GM12873 (cell line): ENCODE data around the gene PEX5.

Experiments
- TF ChIP-seq, protein P1 (sequence below): IDR thresholded peaks from 2 replicates; pipeline ENCODE4 v1.5.1; 2012; ENCODE audit warnings: low read depth, mild to moderate bottlenecking, moderate library complexity, low read length, control low read depth; ENCODE audit not compliant: insufficient read depth; ENCODE audit errors: missing control alignments

Gene PEX5

DNA sequence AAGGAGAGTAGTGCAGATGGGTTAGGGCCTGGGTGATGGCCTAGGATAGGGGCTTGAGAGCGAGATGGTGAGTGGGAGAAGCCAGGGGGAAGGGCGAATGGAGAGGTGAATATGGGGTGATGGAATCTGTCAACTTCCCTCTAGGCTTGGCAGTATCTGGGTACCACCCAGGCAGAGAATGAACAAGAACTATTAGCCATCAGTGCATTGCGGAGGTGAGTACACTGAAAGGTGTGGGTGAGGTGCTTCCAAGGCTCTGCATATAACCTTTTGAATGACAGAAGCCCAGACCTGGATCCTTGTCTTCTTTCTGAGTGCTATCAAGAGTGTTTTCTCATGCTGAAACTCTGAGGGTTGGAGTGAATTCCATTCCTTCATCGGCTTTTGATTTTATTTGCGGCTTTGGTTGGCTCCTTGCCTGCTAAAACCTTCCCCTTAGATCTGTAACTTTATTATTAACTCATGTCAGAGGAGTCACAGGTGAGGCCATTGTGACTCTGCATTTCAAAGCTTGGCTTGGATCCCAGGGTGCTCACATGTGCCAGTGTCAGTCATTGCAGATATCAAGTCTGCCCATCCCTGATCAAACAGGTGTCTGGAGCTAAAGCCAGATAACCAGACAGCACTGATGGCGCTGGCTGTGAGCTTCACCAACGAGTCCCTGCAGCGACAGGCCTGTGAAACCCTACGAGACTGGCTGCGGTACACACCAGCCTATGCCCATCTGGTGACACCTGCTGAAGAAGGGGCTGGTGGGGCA, 18.6 kb downstream of the PEX5 start:
- TF ChIP-seq, protein P1, sequence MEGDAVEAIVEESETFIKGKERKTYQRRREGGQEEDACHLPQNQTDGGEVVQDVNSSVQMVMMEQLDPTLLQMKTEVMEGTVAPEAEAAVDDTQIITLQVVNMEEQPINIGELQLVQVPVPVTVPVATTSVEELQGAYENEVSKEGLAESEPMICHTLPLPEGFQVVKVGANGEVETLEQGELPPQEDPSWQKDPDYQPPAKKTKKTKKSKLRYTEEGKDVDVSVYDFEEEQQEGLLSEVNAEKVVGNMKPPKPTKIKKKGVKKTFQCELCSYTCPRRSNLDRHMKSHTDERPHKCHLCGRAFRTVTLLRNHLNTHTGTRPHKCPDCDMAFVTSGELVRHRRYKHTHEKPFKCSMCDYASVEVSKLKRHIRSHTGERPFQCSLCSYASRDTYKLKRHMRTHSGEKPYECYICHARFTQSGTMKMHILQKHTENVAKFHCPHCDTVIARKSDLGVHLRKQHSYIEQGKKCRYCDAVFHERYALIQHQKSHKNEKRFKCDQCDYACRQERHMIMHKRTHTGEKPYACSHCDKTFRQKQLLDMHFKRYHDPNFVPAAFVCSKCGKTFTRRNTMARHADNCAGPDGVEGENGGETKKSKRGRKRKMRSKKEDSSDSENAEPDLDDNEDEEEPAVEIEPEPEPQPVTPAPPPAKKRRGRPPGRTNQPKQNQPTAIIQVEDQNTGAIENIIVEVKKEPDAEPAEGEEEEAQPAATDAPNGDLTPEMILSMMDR = no peak

DNA sequence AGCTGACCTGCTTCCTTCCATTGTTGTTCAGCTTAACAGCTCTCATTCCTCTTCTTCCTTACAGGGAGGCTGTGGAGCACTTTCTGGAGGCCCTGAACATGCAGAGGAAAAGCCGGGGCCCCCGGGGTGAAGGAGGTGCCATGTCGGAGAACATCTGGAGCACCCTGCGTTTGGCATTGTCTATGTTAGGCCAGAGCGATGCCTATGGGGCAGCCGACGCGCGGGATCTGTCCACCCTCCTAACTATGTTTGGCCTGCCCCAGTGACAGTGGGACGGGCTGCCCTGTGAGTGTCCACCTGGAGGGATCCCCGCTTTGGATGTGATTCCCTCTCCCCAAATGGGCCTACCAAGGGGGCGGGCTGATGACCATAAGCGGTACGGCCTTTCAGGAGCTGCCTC, 20.5 kb downstream of the PEX5 start:
- TF ChIP-seq, protein P1 = no peak

DNA sequence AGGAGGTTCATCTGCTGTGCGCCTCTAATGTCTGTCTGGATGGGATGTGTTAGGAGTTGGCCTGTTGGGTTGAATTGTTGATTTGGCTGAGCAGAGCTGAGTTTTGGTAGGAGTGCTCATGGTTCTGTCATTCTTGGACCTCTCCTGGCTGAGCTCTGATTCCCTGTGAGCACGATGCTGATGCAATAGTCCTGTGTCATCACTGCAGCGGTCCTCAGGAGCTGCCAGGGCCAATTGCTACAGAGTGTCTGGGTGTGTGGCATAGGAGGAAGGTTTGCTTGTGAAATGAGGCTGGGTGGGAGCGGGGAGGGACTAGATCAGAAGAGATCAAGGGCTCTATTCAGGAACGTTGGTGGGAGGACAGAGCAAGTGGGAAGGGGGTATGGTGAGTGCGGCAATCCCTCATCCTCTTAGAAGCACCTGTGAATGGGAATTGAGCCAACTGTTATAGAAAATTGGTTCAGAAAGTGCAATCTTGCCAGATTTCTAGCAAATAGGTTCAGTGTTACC, 21.2 kb downstream of the PEX5 start:
- TF ChIP-seq, protein P1 = no peak

DNA sequence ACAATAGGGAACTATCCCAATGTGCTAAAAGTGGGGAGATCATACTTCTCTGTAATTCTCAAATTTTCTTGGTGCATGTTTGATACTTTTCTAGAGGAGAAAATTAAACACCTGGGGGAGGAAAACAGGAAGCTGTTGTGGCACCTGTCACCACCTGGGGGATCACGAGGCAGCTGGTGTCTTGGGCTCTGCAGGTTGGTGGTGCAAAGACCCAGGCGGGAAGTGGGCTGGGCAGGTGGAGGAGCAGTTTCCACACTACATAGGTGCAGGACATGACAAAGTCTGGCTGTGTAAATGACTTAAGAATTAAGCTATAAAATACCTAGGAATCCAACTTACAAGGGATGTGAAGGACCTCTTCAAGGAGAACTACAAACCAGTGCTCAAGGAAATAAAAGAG, 23.2 kb downstream of the PEX5 start:
- TF ChIP-seq, protein P1 = no peak

DNA sequence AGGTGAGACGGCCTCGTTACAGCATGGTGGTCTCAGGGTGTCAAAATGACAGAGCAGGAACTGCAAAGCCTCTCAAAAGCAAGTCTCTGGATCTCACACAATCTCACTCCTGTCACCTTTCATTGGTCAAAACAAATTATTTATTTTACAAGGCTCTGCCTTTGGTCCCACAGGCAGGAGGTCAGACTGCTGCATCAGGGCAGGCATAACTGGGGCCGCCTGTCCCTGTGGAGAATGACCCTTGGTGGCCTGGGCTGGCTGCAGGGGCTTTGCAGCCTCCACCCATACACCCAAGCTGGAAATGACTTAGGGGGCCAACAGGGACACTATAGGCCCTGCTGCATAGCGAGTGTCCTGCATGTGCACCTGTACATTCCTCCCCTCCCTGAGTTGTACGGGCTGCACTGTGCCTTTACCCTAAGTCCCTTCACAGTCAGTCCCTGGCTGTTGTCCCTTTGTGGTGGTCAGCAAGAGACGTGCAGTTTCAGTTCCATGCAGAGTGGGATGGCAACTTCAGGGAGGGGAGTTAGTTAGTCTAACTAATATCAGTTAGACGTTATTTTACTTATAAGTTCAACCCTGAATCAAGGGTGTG, 28.1 kb downstream of the PEX5 start:
- TF ChIP-seq, protein P1 = no peak

DNA sequence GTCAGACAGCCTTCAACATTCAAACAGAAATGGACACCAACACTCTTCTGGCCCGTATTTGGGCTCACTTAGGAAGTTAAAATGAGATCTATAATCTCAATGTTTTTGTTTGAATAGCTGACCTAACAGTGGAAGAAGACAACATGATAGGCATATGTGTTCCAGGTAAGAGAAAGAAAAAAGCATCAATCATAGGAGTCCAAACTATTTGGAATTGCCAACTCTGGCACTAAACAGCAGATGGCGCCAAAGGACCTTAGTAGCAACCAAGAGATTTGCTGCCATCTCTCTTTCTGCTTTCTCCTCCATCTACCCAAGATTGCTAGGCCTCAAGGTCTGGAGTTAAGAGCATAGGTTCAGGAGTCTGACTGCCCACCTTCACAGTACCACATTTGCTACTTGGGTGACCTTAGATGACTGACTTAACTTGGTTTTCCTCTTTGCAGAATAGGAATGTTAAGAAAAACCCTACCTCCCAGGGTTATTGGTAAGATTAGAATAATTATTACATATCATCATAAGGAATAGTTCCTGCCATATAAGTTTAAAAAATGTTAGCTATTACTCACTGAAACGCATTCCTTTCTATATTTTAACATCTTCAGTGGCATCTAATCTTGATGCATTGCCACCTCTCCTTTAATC, 30.2 kb downstream of the PEX5 start:
- TF ChIP-seq, protein P1 = peak; percentile 92

DNA sequence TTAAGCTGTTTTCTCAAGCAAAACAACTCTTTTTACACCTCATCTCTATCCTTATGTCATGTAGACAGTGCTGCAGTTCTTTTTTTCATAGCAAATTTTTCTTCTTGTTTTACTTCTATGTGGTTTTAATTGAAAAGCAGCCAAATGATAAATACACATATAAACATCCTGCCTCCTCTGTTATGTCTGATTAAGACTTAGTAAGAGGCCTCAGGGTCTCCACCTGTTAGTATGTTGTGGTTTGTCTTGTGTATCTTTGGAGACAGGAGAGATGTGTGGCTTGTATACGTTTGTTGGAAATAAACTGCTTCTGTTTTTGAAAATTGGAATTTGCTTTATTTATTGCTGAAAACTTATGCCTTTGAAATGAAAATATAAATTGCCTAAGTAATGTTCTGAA, 32.0 kb downstream of the PEX5 start:
- TF ChIP-seq, protein P1 = no peak
